ENCODE results near the gene OPRM1.

- TF ChIP-seq CTCF (IDR thresholded peaks at IDR 0.05) (no peak), POLR2A (IDR thresholded peaks at IDR 0.05) (no peak)
Measured at GRCh38 chr6:154060076-154060475, 21.0 kb downstream of the OPRM1 start.

Measured in heart left ventricle (tissue), 13 donors.